ENCODE data around the gene RAB4B. TPM values are rescaled to one million over a fixed set of nuclear protein-coding genes. Genes with fewer than 3 reads are reported as not detected.
A peak's percentile ranks its signal among the peaks of the same experiment; 100 is the strongest.
"Not testable (repeated sequence)": the region's sequence is repeated elsewhere in the genome, so short reads cannot be mapped to it uniquely, and the experiment has no call there.

RAB4B gene
- polyA plus RNA-seq, 10 donors: 7.1 to 9.6 (median 8.6) TPM

DNA sequence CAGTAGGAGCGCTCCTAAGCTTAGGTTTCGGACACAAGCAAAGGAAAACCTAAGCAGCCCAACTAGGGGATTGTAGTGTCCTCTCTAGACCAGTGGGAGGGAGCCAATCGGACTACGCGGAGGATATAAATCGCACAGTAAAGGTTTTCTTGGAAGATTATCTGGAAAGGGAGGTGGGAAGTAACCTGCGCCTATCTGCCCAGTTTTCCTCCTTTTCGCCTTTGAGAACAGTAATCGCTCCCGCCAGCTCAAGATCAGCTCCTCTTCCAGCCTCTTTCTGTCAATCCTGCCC is 456 bp upstream of the RAB4B start:
- no peak for DNase-seq

DNA sequence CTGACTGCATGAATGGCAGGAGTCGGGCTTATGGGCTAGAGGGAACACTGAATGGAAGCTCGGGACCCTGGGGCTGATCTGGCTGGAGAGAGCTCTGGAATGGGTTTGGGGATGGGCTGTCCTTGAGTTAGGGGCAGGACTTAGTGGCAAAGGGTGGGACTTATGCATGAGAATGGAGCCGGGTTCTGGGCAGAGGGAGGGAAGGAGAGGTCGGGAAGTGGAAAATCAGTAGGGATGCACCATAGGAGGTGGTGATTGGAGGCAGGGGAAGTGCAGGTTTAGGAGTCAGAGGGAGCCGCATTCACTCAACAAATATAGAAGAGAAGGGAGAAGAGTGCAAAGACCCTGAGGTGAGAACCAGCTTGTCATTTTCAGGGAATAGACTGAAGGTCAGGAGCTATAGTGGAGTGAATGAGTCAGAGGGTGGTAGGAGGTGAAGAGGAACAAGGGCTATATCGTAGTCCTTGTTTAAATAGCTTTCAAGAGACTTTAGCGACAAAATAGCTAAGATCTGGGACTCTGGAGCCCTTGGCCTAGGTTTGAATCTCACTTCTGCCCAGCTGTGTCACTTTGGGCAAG is 748 bp downstream of the RAB4B start:
- DNase-seq: no peak

DNA sequence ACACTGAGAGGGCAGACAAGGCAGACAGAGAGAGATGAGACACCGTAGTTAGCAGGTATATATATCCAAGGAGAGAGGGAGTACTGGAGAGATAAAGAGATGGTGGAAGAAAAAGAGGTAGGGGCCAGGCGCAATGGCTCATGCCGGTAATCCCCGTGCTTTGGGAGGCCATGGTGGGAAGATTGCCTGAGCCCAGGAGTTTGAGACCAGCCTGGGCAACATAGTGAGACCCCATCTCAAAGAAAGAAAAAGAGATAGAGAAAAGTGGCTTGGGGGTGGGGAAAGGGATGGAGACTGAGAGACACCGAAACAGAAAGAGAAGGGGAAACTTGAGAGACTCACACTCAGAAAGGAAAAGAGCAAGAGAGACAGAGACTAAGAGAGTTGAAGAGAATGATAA is 2.5 kb downstream of the RAB4B start:
- no peak for DNase-seq

DNA sequence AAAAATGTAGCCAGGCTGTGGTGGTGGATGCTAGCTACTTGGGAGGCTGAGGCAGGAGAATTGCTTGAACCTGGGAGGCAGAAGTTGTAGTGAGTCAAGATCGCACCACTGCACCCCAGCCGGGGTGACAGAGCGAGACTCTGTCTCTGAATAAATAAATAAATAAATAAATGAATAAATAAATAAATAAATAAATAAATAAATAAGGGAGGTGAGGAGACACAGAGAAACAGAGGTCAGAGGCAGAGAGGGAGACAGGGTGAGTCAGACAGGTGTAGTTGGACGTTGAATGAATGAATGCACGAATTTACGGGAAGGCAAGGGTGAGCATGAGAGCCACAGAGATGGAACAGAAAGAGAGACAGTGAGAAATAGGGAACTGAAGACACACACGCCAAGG is 3.1 kb downstream of the RAB4B start:
- DNase-seq: no peak

DNA sequence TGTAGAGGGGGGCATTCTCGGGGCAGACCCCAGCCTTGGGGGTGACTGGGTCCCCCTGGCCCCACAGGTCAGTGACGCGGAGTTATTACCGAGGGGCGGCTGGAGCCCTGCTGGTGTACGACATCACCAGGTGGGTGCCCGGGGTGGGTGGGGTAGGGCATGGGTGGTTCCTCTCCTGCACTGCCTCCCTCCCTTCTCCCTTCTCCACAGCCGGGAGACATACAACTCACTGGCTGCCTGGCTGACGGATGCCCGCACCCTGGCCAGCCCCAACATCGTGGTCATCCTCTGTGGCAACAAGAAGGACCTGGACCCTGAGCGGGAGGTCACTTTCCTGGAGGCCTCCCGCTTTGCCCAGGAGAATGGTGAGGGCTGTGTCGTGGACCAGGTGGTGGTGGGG is 5.7 kb downstream of the RAB4B start:
- DNase-seq: no peak

DNA sequence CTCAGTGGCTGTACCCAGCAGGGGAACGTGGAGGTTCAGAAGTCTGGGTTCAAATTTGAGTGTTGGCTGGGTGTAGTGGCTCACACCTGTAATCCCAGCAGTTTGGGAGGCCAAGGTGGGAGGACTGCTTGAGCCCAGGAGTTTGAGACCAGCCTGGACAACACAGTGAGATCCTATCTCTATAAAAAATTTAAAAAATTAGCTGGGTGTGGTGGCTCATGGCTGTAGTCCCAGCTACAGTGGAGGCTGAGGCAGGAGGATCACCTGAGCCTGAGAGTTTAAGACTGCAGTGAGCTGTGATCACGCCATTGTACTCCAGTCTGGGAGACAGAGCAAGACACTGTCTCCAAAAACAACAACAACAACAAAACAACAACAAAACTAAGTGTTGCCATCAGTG is 6.1 kb downstream of the RAB4B start:
- not testable (repeated sequence) for DNase-seq

DNA sequence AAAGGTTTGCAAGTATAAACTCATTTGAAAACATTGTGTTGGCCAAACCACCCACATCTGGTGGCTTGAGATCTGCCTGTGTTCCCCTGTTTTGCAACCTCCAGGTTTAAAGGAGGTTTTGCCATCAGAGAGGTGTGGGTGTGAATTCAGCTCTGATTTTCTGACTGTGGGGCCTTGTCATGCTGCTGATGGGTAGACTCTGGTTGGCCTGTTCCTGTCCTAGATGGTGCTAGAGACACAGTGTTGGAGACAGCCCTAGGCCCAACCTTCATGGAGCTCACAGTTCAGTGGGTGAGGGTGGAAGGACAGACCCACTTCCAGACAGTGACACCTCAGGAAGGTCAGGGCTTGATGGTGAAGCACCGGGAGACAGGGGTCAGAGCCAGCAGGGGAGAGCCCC is 7.5 kb downstream of the RAB4B start:
- no peak for DNase-seq

DNA sequence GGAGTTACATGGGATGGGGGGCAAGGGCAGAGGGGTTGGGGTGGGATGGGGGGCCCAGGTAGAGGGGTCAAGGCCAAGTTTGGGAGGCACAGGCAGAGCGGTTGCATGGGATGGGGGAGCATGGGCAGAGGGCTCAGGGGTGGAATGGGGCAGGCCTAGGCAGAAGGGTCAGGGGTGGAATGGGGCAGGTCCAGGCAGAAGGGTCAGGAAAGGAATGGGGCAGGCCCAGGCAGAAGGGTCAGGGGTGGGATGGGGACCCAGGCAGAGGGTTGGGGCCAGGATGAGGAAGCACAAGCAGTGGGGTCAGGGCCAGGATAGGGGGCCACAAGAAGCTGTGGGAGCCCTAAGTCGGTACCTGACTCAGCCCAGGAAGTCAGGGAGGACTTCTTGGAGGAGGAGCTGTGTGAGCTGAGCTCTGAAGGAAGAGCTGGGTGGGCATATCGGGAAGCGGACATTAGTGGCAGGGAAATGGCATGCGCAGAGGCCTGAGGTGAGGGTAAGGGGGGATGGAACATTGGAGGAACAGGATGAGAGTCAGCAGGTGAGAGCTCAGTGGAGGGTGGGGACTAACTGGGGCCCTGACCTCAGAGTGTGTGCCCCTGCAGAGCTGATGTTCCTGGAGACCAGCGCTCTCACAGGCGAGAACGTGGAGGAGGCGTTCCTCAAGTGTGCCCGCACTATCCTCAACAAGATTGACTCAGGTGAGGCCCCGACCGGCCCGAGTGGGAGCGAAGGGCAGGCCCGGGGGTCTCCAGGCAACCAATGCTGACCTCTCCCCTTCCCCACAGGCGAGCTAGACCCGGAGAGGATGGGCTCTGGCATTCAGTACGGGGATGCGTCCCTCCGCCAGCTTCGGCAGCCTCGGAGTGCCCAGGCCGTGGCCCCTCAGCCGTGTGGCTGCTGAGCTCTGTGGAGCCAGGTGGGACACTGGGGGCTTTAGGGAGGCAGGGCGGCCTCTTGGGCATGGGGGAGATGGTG is 8.3 kb downstream of the RAB4B start:
- no peak for DNase-seq

DNA sequence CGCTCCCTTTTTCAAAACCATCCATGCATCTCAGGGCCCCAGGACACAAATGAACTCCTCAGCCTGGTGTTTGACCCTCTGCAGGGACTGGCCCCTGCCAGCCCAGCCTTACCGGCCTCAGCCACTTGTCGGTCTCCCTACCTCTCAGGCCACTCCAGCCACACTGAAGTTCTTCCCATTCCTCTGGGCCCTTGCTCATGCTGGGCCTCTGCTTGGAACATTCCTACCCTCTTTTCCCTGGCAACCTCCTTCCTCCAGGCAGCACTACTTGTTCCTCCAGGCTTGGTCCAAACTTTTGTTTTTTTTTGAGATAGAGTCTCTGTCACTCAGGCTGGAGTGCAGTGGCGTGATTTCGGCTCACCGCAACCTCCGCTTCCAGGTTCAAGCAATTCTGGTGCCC is 13.3 kb downstream of the RAB4B start:
- DNase-seq: no peak

DNA sequence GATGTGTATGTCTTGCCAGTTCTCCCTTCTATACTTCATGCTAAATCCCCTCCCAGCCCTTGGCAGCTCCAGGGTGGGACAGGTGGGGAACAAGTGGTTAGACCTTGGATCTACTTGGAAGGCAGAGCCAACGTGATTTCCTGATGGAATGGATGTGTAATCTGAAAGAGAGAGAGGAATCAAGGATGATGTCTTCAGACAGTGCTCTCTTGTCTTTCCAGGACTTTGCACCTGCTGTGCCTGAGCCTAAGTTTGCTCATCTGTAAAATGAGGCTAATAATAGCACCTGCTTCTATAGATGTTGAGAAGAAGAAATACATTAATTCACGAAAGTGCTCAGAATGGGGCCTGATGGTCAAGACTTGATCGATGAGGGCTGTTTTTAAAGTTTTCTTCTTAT is 13.9 kb downstream of the RAB4B start:
- no peak for DNase-seq

DNA sequence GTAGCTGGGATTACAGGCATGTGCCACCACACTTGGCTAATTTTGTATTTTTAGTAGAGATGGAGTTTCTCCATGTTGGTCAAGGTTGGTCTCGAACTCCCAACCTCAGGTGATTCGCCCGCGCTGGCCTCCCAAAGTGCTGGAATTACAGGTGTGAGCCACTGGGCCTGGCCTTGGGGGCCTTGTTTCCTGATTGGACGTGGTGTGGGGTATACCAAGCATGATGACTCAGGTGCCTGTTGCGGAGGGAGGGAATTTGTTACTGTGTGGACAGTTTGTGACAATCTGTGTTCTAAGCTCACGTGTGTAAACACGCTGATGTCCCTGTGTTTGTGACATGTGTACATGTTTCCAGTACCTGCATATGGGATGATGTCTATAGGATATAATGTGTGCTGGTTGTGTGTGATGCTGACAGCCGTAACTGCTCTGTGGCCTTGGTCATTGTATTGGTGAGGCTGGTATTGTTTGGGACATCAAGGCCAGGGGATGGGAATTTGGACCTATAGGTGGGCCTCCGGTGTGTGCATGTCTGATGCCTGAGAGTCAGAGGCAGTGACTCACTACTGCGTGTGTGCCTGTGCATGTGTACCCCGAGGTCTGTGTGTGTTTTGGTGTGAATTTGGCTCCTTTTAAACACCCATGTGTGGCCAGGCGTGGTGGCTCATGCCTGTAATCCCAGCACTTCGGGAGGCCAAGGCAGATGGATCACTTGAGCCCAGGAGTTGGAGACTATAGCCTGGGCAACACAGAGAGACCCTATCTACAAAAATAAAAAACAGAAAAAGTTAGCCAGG is 19.3 kb downstream of the RAB4B start:
- DNase-seq: no peak

DNA sequence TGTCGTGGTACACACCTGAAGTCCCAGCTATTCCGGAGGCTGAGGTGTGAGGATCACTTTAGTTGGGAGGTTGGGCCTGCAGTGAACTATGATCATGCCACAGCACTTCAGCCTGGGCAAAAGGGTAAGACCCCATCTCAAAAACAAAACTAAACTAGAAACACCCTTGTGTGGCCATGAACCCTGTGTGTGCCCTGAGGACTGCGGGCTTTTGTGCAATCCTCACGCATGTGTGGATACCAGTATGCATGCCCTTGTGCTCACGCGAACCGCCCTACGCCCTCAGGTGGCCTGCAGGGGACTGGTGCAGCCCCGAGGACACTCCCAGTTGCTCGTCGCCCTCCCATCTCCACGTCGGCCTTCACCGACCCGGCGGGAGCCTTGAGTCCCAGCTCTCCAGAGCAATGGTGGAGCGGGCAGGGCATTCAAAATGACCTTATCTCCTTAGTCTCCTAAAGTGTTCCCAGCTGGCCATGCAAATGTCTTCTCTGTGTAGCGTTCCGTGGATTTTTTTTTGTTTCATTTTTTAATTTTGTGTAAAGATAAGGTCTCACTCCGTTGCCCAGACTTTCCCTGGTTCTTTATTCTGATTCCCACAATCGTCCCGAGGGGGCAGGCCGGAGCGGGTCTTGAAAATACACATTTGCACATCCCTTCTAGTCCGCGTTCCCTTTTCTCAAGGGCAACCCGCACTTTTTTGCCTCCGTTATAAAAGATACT is 20.1 kb downstream of the RAB4B start:
- peak in 1 of 3 donors; percentile 68 for DNase-seq

DNA sequence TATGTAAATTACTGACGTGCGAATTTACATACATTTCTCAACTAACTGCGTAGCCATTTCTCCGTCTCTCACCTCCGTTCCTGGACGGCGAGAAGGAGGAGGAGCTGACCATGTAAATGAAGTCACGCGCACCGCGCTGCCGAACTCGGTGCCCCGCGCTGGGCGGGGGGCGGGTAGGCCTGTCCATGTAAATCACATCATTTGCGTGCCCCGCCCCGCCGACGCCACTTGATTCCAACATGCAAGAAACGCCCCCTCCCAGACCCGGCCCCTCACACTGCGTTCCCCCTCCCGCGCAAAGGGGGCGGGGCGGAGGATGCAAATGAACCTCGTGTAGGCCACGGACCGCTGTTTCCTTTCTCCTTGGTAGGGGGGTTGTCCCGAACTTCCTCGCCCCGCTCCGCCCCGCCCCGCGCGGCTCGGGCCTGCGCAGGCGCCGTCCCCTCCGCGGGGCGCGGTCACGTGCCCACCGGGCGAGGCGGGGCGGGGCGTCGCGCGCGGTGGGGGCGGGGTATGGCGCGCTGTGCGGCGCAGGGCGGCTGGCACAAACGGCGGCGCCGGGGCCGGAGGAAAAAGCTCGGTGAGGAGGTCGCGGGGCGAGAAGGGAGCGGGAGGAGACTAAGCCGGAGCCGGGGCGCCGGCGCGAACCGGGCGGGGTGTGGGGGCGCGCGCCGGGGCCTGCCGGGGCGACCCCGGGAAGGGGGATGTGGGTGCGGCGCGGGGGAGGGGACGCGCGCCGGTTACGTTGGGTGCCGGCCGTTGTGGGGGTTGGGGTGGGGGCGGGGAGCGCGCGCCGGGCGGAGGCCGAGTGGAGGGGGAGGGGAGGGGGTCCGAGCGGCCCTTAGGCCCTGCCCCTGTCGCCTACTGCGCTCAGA is 20.9 kb downstream of the RAB4B start, which contains the start of gene EGLN2:
EGLN2 (plus strand) TSS at position 509 of the 875 bp plus-strand sequence. CDS start 1,382 bp downstream, outside the sequence.
- DNase-seq: peak; percentile 100

DNA sequence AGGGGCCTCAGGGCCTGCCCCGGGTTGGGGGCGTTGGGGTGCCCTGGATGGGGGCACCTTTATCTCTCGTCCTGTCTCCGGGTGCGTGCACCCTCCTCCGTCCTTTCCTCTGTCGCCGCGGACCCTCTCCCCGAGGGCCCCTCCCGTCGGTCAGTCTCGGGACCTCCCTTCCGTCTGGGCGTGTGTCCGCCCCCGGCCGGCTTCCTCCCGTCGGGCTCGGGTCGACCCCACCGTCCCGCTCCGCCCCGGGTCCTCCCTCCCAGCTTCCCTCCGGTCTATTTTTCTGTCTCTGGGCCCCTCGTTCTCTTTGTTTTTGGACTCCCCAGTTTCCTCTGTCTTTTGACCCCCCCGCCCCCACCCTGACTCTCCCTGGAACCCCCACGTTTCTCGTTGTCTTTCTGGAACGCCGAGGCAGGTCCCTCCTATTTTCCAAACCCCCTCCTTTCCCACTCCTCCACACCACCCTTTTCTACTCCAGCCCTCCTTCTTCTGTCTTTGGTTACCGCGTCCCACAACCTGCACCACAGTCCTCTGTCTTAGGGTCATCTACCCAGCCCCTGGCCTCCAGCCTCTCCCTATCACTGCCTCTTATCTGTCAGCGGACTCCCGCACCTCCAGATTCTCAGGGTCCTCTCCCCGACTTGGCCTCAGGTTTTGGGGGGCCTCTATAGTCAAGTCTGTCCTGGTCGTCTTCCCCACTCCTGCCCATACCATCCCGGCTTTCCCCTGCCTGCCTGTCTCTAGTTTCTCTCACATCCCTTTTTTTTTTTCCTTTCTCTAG is 21.7 kb downstream of the RAB4B start:
- peak in 2 of 3 donors; percentile 62 to 85 for DNase-seq

DNA sequence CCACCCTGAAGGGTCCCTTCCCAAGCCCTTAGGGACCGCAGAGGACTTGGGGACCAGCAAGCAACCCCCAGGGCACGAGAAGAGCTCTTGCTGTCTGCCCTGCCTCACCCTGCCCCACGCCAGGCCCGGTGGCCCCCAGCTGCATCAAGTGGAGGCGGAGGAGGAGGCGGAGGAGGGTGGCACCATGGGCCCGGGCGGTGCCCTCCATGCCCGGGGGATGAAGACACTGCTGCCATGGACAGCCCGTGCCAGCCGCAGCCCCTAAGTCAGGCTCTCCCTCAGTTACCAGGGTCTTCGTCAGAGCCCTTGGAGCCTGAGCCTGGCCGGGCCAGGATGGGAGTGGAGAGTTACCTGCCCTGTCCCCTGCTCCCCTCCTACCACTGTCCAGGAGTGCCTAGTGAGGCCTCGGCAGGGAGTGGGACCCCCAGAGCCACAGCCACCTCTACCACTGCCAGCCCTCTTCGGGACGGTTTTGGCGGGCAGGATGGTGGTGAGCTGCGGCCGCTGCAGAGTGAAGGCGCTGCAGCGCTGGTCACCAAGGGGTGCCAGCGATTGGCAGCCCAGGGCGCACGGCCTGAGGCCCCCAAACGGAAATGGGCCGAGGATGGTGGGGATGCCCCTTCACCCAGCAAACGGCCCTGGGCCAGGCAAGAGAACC is 22.4 kb downstream of the RAB4B start:
- no peak for DNase-seq

DNA sequence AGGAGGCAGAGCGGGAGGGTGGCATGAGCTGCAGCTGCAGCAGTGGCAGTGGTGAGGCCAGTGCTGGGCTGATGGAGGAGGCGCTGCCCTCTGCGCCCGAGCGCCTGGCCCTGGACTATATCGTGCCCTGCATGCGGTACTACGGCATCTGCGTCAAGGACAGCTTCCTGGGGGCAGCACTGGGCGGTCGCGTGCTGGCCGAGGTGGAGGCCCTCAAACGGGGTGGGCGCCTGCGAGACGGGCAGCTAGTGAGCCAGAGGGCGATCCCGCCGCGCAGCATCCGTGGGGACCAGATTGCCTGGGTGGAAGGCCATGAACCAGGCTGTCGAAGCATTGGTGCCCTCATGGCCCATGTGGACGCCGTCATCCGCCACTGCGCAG is 22.9 kb downstream of the RAB4B start:
- DNase-seq: no peak

DNA sequence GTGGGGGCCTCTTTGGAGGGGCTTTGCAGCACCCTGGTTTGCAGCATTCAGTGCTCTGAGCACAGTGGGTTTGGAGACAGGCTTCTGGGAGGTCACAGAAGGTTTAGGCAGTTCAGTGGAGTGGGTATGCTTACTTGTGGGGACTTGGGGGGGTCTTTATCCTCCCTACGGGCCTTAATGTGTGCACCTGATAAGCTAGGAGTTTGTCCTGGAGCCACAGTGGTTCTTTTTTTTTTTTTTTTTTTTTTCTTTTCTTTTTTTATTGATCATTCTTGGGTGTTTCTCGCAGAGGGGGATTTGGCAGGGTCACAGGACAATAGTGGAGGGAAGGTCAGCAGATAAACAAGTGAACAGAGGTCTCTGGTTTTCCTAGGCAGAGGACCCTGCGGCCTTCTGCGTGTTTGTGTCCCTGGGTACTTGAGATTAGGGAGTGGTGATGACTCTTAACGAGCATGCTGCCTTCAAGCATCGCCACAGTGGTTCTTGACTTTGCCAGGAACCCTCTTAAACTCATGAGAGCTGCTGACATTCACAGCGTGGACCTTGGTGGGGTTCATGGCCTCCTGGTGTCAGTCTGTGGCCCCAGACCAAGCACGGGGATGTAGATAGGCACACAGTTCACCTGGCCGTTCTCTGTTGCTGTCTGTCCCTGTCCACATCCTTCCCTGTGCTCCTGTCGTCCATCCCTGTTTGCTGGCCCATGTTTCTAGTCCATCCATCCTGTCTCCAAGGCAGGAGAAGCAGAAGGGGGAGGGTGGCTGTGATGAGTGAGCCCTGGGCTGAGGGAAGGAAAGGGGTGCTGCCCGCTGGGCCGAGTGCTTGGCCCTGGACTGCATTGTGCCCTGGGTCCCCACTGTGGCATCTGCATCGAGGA is 23.6 kb downstream of the RAB4B start:
- no peak for DNase-seq
